GM23338 (cell line): ENCODE measurements around the gene CPTP.

Experiments
- CTCF ChIP-seq, 2 experiments: fragments of 200-600 bp in 1 of 2; sonication (generic) in 1 of 2; conservative IDR thresholded peaks; 2 replicates each; pipeline versions ENCODE4 v1.5.1 to v1.6.1; 2016 to 2017; ENCODE audit warnings: antibody characterized with exemption in 2 of 2, low read depth in 2 of 2, mild to moderate bottlenecking in 2 of 2, moderate library complexity in 1 of 2
- ETS1 ChIP-seq: IDR thresholded peaks from 2 replicates; pipeline ENCODE4 v1.6.1; 2016; ENCODE audit warnings: antibody characterized with exemption
- EZH2 ChIP-seq: fragments of 200-600 bp; sonication (generic); IDR thresholded peaks from one replicate; pipeline ENCODE4 v1.8.0; 2017; ENCODE audit warnings: antibody characterized with exemption, mild to moderate bottlenecking, low read depth; ENCODE audit not compliant: unreplicated experiment
- EZH2phosphoT487 ChIP-seq: fragments of 200-600 bp; sonication (generic); IDR thresholded peaks from one replicate; pipeline ENCODE4 v1.8.1; 2018; ENCODE audit warnings: antibody characterized with exemption; ENCODE audit not compliant: unreplicated experiment
- POLR2AphosphoS5 ChIP-seq: IDR thresholded peaks from 2 replicates; pipeline ENCODE4 v1.6.1; 2016; ENCODE audit warnings: antibody characterized with exemption, low read depth
- STAT1 ChIP-seq: IDR thresholded peaks from one replicate; pipeline ENCODE4 v1.6.1; 2016; ENCODE audit warnings: antibody characterized with exemption; ENCODE audit not compliant: unreplicated experiment
- ZNF114 ChIP-seq: fragments of 250-450 bp; sonication (Bioruptor Pico); IDR thresholded peaks from 2 replicates; pipeline ENCODE4 v1.5.0; 2020; ENCODE audit warnings: mild to moderate bottlenecking, moderate library complexity
- TF ChIP-seq, protein P1 (sequence below): IDR thresholded peaks from one replicate; pipeline ENCODE4 v1.6.1; 2018; ENCODE audit warnings: antibody characterized with exemption; ENCODE audit not compliant: unreplicated experiment

- TF ChIP-seq CTCF (conservative IDR thresholded peaks at IDR 0.05; ENCODE audit: low read depth in 2 of 2) (no peak), EZH2 (no peak), STAT1 (no peak), ZNF114 (CRISPR knock-in tag) (no peak), POLR2AphosphoS5 (no peak), EZH2phosphoT487 (no peak), ETS1 (no peak)
- TF ChIP-seq, protein P1, sequence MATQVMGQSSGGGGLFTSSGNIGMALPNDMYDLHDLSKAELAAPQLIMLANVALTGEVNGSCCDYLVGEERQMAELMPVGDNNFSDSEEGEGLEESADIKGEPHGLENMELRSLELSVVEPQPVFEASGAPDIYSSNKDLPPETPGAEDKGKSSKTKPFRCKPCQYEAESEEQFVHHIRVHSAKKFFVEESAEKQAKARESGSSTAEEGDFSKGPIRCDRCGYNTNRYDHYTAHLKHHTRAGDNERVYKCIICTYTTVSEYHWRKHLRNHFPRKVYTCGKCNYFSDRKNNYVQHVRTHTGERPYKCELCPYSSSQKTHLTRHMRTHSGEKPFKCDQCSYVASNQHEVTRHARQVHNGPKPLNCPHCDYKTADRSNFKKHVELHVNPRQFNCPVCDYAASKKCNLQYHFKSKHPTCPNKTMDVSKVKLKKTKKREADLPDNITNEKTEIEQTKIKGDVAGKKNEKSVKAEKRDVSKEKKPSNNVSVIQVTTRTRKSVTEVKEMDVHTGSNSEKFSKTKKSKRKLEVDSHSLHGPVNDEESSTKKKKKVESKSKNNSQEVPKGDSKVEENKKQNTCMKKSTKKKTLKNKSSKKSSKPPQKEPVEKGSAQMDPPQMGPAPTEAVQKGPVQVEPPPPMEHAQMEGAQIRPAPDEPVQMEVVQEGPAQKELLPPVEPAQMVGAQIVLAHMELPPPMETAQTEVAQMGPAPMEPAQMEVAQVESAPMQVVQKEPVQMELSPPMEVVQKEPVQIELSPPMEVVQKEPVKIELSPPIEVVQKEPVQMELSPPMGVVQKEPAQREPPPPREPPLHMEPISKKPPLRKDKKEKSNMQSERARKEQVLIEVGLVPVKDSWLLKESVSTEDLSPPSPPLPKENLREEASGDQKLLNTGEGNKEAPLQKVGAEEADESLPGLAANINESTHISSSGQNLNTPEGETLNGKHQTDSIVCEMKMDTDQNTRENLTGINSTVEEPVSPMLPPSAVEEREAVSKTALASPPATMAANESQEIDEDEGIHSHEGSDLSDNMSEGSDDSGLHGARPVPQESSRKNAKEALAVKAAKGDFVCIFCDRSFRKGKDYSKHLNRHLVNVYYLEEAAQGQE, result no peak
Observed at GRCh38 chr1:1340185-1340584, 15.6 kb downstream of the CPTP start.
